IMR-90 (cell line): ENCODE measurements around the gene NAP1L1. TPM values are rescaled to one million over a fixed set of nuclear protein-coding genes. Genes with fewer than 3 reads are reported as not detected.

Experiments
- ATAC-seq: fragments of 200-7000 bp; cut with Tn5 transposase; 2 replicates; pipeline ENCODE4 v1.9.1; 2020; ENCODE audit warnings: low read depth, mild to moderate bottlenecking, moderate library complexity
- BruUV-seq: library from RNA; stranded (reverse); fragments of 400-500 nt; replicated peaks from 2 replicates; lab custom pipeline; 2021; lab: Mats Ljungman, UMichigan
- CTCF ChIA-PET: fragments of 300-600 bp; formaldehyde crosslinking; extraction: SDS; loops from one replicate; lab custom pipeline; 2021; ENCODE audit warnings: antibody characterized with exemption; lab: Yijun Ruan, JAX
- POLR2A ChIA-PET: fragments of 300-600 bp; sonication (Branson Sonifier 250); formaldehyde crosslinking; loops from one replicate; lab custom pipeline; 2022; ENCODE audit warnings: antibody characterized with exemption; ENCODE audit not compliant: unreplicated experiment; lab: Charles Lee
- DNase-seq: peaks from one replicate; pipeline ENCODE4 v3.0.0; 2013
- H2AFZ ChIP-seq: replicated peaks from 2 replicates; pipeline ENCODE3; 2013; ENCODE audit warnings: low read length, mild to moderate bottlenecking; ENCODE audit not compliant: poor library complexity
- H2AK5ac ChIP-seq: 2 replicates; pipeline ENCODE4 v1.6.1; 2013; ENCODE audit warnings: low read depth, low read length, inconsistent platforms
- H2AK9ac ChIP-seq: replicated peaks from 2 replicates; pipeline ENCODE3; 2013; ENCODE audit warnings: mild to moderate bottlenecking, low read depth, low read length, moderate library complexity; ENCODE audit not compliant: poor library complexity
- H2BK120ac ChIP-seq: 2 replicates; pipeline ENCODE4 v1.6.1; 2013; ENCODE audit warnings: low read depth, low read length, inconsistent platforms
- H2BK15ac ChIP-seq: 3 replicates; pipeline ENCODE4 v1.6.1; 2013; ENCODE audit warnings: low read depth, low read length, inconsistent platforms
- H2BK20ac ChIP-seq: 2 replicates; pipeline ENCODE4 v1.6.1; 2013; ENCODE audit warnings: low read depth, mild to moderate bottlenecking, inconsistent platforms, low read length, moderate library complexity
- H2BK5ac ChIP-seq: 2 replicates; pipeline ENCODE4 v1.6.1; 2013; ENCODE audit warnings: mild to moderate bottlenecking, low read depth, low read length, inconsistent platforms; ENCODE audit not compliant: poor library complexity, severe bottlenecking
- H3K14ac ChIP-seq: replicated peaks from 2 replicates; pipeline ENCODE4 v1.6.1; 2013; ENCODE audit warnings: low read depth, low read length, inconsistent platforms
- H3K18ac ChIP-seq: 2 replicates; pipeline ENCODE4 v1.6.1; 2013; ENCODE audit warnings: low read depth, low read length, control low read depth
- H3K23ac ChIP-seq: 2 replicates; pipeline ENCODE4 v1.6.1; 2013; ENCODE audit warnings: low read depth, low read length, inconsistent platforms
- H3K27ac ChIP-seq: 2 replicates; pipeline ENCODE4 v1.5.1; 2013; ENCODE audit warnings: mild to moderate bottlenecking, control low read depth, low read length; ENCODE audit not compliant: insufficient read depth
- H3K27me3 ChIP-seq: 2 replicates; pipeline ENCODE4 v1.6.1; 2013; ENCODE audit warnings: low read length; ENCODE audit not compliant: control insufficient read depth, insufficient read depth
- H3K36me3 ChIP-seq: 2 replicates; pipeline ENCODE4 v1.6.1; 2013; ENCODE audit warnings: low read length, mixed read lengths; ENCODE audit not compliant: control insufficient read depth, insufficient read depth
- H3K4ac ChIP-seq: 2 replicates; pipeline ENCODE4 v1.6.1; 2013; ENCODE audit warnings: low read depth, low read length, inconsistent platforms
- H3K4me1 ChIP-seq: 2 replicates; pipeline ENCODE4 v1.6.1; 2013; ENCODE audit warnings: low read length, mixed read lengths; ENCODE audit not compliant: control insufficient read depth, insufficient read depth
- H3K4me2 ChIP-seq: 2 replicates; pipeline ENCODE4 v1.6.1; 2013; ENCODE audit warnings: low read depth, mild to moderate bottlenecking, control low read depth, low read length, moderate library complexity
- H3K4me3 ChIP-seq: 2 replicates; pipeline ENCODE4 v1.5.1; 2013; ENCODE audit warnings: low read depth, mild to moderate bottlenecking, control low read depth, low read length, moderate library complexity; ENCODE audit not compliant: insufficient read depth
- H3K56ac ChIP-seq: 2 replicates; pipeline ENCODE4 v1.6.1; 2013; ENCODE audit warnings: low read length, inconsistent platforms; ENCODE audit not compliant: insufficient read depth; ENCODE audit errors: extremely low read depth
- H3K79me1 ChIP-seq, 2 experiments: 2 replicates each; pipeline ENCODE4 v1.6.1; 2013; ENCODE audit warnings: low read length in 2 of 2, inconsistent platforms in 1 of 2, low read depth in 1 of 2
- H3K9ac ChIP-seq: 2 replicates; pipeline ENCODE4 v1.6.1; 2013; ENCODE audit warnings: low read depth, low read length, control low read depth
- H3K9me1 ChIP-seq: 2 replicates; pipeline ENCODE4 v1.6.1; 2013; ENCODE audit warnings: low read length, inconsistent platforms; ENCODE audit not compliant: insufficient read depth
- H3K9me3 ChIP-seq: 2 replicates; pipeline ENCODE4 v1.6.1; 2013; ENCODE audit warnings: low read length; ENCODE audit not compliant: control insufficient read depth, insufficient read depth
- H4K20me1 ChIP-seq: 2 replicates; pipeline ENCODE4 v1.6.1; 2013; ENCODE audit warnings: low read length, inconsistent platforms; ENCODE audit not compliant: insufficient read depth
- H4K5ac ChIP-seq: 2 replicates; pipeline ENCODE4 v1.6.1; 2013; ENCODE audit warnings: mild to moderate bottlenecking, low read depth, low read length, control low read depth
- H4K8ac ChIP-seq, 2 experiments: 2 replicates each; pipeline ENCODE4 v1.6.1; 2013; ENCODE audit warnings: low read depth in 2 of 2, low read length in 2 of 2, control low read depth in 1 of 2, inconsistent platforms in 1 of 2
- H4K91ac ChIP-seq: 2 replicates; pipeline ENCODE4 v1.6.1; 2013; ENCODE audit warnings: low read depth, low read length, inconsistent platforms; ENCODE audit not compliant: insufficient read depth
- BHLHE40 ChIP-seq: fragments of 150-350 bp; IDR thresholded peaks from 2 replicates; pipeline ENCODE4 v1.6.1; 2016; ENCODE audit warnings: mild to moderate bottlenecking, low read depth, low read length
- CEBPB ChIP-seq: IDR thresholded peaks from 2 replicates; pipeline ENCODE4 v1.6.1; 2012; ENCODE audit warnings: low read depth, low read length, improper control_type of control experiment
- CHD1 ChIP-seq: IDR thresholded peaks from 2 replicates; pipeline ENCODE4 v1.6.1; 2012; ENCODE audit warnings: low read depth, low read length, improper control_type of control experiment
- FOS ChIP-seq: fragments of 150-350 bp; IDR thresholded peaks from 2 replicates; pipeline ENCODE4 v1.6.1; 2016; ENCODE audit warnings: low read depth, low read length
- MAFK ChIP-seq: IDR thresholded peaks from 2 replicates; pipeline ENCODE4 v1.6.1; 2012; ENCODE audit warnings: low read depth, low read length, improper control_type of control experiment
- MAZ ChIP-seq: IDR thresholded peaks from 2 replicates; pipeline ENCODE4 v1.6.1; 2012; ENCODE audit warnings: low read depth, mild to moderate bottlenecking, low read length, improper control_type of control experiment, moderate library complexity, borderline replicate concordance
- MXI1 ChIP-seq: IDR thresholded peaks from 2 replicates; pipeline ENCODE4 v1.6.1; 2012; ENCODE audit warnings: low read depth, mild to moderate bottlenecking, low read length, moderate library complexity, borderline replicate concordance
- NFE2L2 ChIP-seq: fragments of 150-350 bp; IDR thresholded peaks from 2 replicates; pipeline ENCODE4 v1.6.1; 2016; ENCODE audit warnings: low read depth, mild to moderate bottlenecking, low read length
- POLR2A ChIP-seq: IDR thresholded peaks from 2 replicates; pipeline ENCODE4 v1.6.1; 2012; ENCODE audit warnings: mild to moderate bottlenecking, low read depth, low read length
- RAD21 ChIP-seq: IDR thresholded peaks from 2 replicates; pipeline ENCODE4 v1.6.1; 2012; ENCODE audit warnings: low read length, improper control_type of control experiment
- RCOR1 ChIP-seq: IDR thresholded peaks from 2 replicates; pipeline ENCODE4 v1.6.1; 2012; ENCODE audit warnings: mild to moderate bottlenecking, low read length, improper control_type of control experiment; ENCODE audit not compliant: insufficient replicate concordance
- SMC3 ChIP-seq: fragments of 150-350 bp; IDR thresholded peaks from 2 replicates; pipeline ENCODE4 v1.6.1; 2016; ENCODE audit warnings: low read depth, mild to moderate bottlenecking, antibody characterized with exemption, low read length, moderate library complexity
- WGBS, 2 experiments: methylation state at CpG; one replicate each; pipeline versions ENCODE4 v1.1.5 to v1.1.7; 2013; ENCODE audit warnings: missing lambda C conversion rate in 2 of 2; ENCODE audit not compliant: insufficient read length in 1 of 2; ENCODE audit errors: extremely low coverage in 2 of 2; 5-methylcytosine and 5-hydroxymethylcytosine counted together
- dilution Hi-C: fragments of 300-500 bp; cut with HindIII; formaldehyde crosslinking; loops from one replicate; pipeline ENCODE4 v1.14.3; 2018; ENCODE audit warnings: low sequenced_read_pairs; ENCODE audit not compliant: unreplicated experiment
- in situ Hi-C: fragments of 300-500 bp; cut with MboI; formaldehyde crosslinking; loops from 3 replicates; pipeline ENCODE4 v1.14.3; 2019; ENCODE audit warnings: low sequenced_read_pairs, inconsistent platforms, mixed read lengths
- intact Hi-C: fragments of 100-400 bp; cut with micrococcal nuclease; formaldehyde crosslinking; loops from 2 replicates; pipeline ENCODE4 v1.10.0; 2022
- polyA plus RNA-seq, 3 experiments: library from polyadenylated mRNA; depleted of rRNA; stranded (reverse); fragments of >200 nt; gene quantifications; 2 replicates each; pipeline ENCODE4 v1.2.3, GENCODE V29; 2012; ENCODE audit warnings: low replicate concordance in 1 of 3
- total RNA-seq: library from RNA; depleted of rRNA; stranded (reverse); fragments of >200 nt; gene quantifications from 2 replicates; pipeline ENCODE4 v1.2.3, GENCODE V29; 2012
- TF ChIP-seq, protein P1 (sequence below): conservative IDR thresholded peaks from 2 replicates; pipeline ENCODE4 v1.5.1; 2012; ENCODE audit warnings: mild to moderate bottlenecking, low read depth, low read length, improper control_type of control experiment
- TF ChIP-seq, protein P2 (sequence below): fragments of 150-350 bp; IDR thresholded peaks from 2 replicates; pipeline ENCODE4 v1.6.1; 2017; ENCODE audit warnings: mild to moderate bottlenecking, antibody characterized with exemption, low read length, low read depth

Gene NAP1L1
- total and polyA plus RNA-seq, 2 of the 4 experiments (the other 2 are of a cell fraction): 86.4 to 200 TPM

DNA sequence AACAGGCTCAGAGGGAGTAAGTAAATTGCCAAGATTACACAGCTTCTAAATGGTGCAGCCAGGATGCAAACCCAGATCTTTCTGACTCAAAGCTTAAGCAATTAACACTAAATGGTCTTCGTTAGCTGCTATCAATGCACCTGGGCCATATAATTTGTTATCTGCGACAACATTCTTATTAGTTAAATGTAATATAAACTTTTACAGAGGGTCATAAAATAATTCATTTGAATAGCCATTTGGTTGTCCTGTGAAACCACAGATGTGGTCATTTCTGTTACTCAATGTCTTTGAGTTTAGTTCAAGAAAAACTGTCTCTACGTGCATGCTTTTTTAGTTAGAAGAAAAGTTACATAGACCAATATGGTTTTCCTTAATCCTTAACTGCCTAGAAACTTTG is 22.1 kb upstream of the NAP1L1 start:
- Histone ChIP-seq H2BK120ac (no peak overlapping the region), H4K8ac (no peak overlapping the region), H3K56ac (no peak overlapping the region), H2AK5ac (no peak overlapping the region), H3K9me3 (no peaks in the 10 kb centered on the region), H2BK20ac (no peak overlapping the region), H3K4me1 (peaks cover 2% of the 10 kb centered on the region), H3K27ac (no peak overlapping the region), H3K9me1 (peaks cover 8% of the 10 kb centered on the region; the same call in 1 of the 2 replicates), H4K91ac (no peak overlapping the region), H2AK9ac (no peak overlapping the region), H3K4me3 (no peak overlapping the region), H2BK15ac (no peak overlapping the region), H2BK5ac (no peak overlapping the region), H3K9ac (no peak overlapping the region), H2AFZ (no peak overlapping the region), H3K18ac (no peak overlapping the region), H3K4ac (no peak overlapping the region), H4K20me1 (no peaks in the 10 kb centered on the region), H3K23ac (no peak overlapping the region), H3K27me3 (no peaks in the 10 kb centered on the region), H4K5ac (no peak overlapping the region), H3K36me3 (no peaks in the 10 kb centered on the region), H3K14ac (no peak overlapping the region), H3K79me1 (no peaks in the 10 kb centered on the region), H3K4me2 (no peak overlapping the region)
- ATAC-seq: no peak
- POLR2A ChIA-PET: no interaction called here
- in situ Hi-C loops (no loop called here), intact Hi-C loops (no loop called here), dilution Hi-C loops (no loop called here)
- WGBS, 2 experiments: no CpG with 5 or more reads among the region's 3 CpGs
- CTCF ChIA-PET: no interaction called here
- DNase-seq: no peak
- BruUV-seq: no TSS peak
- TF ChIP-seq MXI1 (no peak), MAZ (no peak), BHLHE40 (no peak), CHD1 (no peak), NFE2L2 (no peak), POLR2A (no peak), RCOR1 (no peak), FOS (no peak), RAD21 (no peak), MAFK (no peak), CEBPB (no peak), SMC3 (no peak)
- TF ChIP-seq, protein P1, sequence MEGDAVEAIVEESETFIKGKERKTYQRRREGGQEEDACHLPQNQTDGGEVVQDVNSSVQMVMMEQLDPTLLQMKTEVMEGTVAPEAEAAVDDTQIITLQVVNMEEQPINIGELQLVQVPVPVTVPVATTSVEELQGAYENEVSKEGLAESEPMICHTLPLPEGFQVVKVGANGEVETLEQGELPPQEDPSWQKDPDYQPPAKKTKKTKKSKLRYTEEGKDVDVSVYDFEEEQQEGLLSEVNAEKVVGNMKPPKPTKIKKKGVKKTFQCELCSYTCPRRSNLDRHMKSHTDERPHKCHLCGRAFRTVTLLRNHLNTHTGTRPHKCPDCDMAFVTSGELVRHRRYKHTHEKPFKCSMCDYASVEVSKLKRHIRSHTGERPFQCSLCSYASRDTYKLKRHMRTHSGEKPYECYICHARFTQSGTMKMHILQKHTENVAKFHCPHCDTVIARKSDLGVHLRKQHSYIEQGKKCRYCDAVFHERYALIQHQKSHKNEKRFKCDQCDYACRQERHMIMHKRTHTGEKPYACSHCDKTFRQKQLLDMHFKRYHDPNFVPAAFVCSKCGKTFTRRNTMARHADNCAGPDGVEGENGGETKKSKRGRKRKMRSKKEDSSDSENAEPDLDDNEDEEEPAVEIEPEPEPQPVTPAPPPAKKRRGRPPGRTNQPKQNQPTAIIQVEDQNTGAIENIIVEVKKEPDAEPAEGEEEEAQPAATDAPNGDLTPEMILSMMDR: no peak
- TF ChIP-seq, protein P2, sequence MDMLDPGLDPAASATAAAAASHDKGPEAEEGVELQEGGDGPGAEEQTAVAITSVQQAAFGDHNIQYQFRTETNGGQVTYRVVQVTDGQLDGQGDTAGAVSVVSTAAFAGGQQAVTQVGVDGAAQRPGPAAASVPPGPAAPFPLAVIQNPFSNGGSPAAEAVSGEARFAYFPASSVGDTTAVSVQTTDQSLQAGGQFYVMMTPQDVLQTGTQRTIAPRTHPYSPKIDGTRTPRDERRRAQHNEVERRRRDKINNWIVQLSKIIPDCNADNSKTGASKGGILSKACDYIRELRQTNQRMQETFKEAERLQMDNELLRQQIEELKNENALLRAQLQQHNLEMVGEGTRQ: no peak
